Effector CD8-positive, alpha-beta T cell (primary cell): Measurements from ENCODE around the gene TAF1B.
A peak's percentile ranks its signal among the peaks of the same experiment; 100 is the strongest.

ENCODE experiments used
- DNase-seq: peaks from one replicate; lab custom pipeline; 2025; lab: John Stamatoyannopoulos, UW

The TAF1B gene

GRCh38 chr2:9807555-9808305, 35.5 kb upstream of the TAF1B start:
- no peak for DNase-seq

GRCh38 chr2:9808334-9809063, 34.8 kb upstream of the TAF1B start:
- DNase-seq: no peak

GRCh38 chr2:9809064-9809356, 34.3 kb upstream of the TAF1B start:
- no peak for DNase-seq

DNA sequence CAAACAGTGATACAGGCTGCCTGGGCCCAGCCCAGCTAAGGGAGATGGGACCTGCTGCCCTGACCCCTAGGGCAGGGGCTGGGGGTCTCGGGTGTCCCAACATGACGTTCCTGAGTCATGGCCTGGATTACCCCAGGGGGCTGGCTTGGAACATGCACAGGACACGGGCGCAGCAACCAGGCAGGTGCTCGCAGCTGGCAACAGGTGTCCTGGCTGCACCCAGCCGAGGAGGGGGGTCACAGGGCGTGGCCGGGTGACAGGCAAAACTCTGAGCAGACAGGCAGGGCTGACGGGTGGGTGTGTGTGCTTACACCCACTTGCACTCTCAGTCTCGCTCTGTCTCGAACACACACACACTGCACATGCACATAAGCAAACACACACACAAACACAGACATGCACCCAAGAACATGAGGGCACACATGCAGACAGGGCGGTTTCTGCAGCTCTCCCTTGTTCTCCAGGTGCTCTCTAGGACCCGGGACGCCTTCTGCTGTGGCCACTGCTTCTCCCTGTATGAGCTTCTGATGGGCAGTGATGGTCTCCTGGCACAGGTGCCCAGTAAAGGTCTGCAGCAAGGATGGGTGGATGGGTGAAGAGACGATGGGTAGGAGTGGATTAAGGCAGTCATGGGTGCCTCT, 33.7 kb upstream of the TAF1B start:
- no peak for DNase-seq

DNA sequence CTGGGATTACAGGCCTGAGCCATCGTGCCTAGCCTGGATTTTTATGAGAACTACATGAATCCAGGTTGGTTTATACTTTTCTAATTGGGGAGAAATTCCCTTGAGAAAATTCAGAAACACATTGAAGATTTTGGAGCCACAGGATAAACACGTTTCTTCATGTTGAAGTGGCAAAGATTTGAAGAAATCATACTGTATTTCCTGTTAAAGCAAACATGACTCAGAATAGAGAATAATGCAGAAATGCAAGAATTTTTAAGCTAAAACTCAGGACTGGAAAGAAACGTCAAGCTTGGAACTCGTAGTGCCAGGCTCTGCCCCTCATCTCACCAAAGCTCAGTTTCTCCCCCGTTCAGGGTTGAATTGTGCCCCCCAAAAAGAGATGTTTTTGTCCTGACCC, 32.1 kb upstream of the TAF1B start:
- no peak for DNase-seq

GRCh38 chr2:9811679-9812511, 31.4 kb upstream of the TAF1B start:
- no peak for DNase-seq

DNA sequence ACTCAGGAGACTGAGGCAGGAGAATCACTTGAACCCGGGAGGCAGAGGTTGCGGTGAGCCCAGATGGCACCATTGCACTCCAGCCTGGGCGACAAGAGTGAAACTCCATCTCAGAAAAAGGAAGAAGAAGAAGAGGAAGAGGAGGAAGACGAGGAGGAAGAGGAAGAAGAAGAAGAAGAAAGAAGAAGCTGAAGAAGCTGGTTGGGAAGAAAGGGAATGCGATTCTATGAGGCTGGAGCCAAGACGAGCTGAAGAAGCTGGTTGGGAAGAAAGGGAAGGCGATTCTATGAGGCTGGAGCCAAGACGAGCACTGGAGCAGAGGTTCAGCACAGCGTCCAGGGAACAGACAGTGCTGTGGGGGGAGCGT, 30.3 kb upstream of the TAF1B start:
- DNase-seq: no peak

- peak; percentile 50 for DNase-seq
Measured at GRCh38 chr2:9813312-9814128, 29.8 kb upstream of the TAF1B start.

DNA sequence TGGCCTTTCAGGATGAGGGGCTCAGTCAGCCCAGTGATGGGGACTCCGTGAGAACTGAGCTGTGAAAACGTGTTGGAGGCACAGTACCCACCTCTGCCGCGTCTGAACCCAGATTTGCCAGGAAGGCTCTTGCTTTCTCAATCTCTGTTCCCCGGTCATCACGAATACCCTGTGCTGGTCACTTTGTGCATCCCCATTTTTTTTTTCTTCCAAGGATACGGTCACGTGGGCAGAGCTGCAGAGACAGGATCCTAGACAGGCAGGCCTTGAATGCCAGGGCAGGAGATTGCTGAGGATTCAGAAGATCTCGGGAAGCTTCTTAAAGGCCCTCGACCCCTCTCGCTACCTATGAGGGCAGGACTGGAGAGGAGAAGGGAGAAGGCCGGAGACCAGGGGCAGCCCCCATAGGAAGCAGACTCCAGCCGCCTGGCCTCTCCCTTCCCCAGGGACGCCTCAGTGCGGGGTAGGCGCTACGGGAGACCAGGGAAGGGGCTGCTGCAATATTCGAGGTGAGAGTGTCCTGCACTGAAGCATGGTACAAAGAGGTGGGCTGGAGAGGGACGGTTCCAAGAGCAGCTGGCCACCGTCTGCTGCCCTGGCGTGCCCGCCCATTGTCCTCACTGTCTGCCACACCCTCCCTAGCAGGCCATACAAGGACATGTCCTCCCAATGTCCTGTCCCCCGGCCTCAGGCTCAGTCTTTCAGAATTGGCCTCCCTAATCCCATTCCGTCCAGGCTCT, 29.0 kb upstream of the TAF1B start:
- DNase-seq: no peak

DNA sequence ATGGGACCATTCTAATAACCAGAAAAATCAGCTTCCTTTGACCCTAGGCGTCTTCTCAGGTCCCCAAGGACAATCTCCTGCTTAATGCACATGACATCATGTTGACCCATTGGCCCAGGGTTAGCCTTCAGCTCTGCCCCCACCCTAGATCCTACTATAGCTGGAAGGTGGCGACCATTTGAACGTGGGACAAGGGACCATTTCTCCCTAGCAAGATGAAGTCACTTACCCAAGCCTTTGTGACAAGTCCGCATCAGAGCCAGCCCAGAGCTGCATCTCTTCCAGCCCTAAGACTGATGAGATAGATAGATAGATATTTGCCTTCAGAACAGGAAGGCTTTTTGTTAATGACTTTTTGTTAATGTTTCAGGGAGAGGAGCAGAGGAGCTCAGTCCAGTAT, 28.2 kb upstream of the TAF1B start:
- no peak for DNase-seq

GRCh38 chr2:9815844-9816279, 27.4 kb upstream of the TAF1B start:
- DNase-seq: no peak

- no peak for DNase-seq
Measured at GRCh38 chr2:9818097-9818496, 25.2 kb upstream of the TAF1B start.

- no peak for DNase-seq
Measured at GRCh38 chr2:9819551-9819950, 23.7 kb upstream of the TAF1B start.

DNA sequence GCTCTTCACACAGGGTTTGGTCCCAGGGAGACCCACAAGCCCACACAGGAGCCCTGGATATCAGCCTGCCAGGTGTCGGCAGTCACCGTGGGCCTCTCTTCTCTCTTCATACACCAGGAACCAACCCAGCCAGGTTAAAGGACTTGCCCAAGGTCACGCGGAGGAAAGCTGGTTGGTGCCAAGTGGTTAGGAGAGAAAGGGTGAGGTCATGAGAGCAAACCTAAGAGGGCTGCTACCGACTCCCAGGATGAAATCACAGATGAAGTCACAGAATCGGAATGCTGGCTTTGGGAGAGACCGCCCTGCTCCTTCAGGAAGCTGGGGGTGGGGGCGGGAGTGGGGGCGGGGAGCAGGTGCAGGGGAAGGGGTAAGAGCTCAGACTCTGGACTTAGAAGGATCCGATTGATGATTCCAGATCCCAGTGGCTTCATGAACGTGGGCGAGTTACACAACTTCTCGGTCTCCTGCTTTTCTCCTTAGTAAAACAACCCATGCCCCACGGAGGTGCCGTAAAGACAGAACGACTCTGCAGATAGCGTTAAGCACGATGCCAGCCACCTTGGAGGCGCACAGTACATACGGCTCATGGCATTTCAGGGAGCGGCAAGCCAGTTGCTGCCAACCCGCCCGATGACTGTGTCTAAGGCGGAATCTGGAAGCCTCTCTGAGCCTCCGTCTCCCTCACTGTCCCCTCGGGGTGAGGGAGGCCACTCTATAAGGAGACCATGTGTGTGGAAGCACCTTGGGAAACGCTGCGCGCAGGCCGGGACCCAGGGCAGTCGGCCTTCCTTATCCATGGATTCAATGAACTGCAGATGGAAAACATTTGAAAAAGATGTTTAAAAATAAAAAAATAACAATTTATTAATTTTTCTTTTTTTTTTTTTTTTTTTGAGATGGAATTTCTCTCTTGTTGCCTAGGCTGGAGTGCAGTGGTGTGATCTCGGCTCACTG, 23.0 kb upstream of the TAF1B start:
- no peak for DNase-seq

DNA sequence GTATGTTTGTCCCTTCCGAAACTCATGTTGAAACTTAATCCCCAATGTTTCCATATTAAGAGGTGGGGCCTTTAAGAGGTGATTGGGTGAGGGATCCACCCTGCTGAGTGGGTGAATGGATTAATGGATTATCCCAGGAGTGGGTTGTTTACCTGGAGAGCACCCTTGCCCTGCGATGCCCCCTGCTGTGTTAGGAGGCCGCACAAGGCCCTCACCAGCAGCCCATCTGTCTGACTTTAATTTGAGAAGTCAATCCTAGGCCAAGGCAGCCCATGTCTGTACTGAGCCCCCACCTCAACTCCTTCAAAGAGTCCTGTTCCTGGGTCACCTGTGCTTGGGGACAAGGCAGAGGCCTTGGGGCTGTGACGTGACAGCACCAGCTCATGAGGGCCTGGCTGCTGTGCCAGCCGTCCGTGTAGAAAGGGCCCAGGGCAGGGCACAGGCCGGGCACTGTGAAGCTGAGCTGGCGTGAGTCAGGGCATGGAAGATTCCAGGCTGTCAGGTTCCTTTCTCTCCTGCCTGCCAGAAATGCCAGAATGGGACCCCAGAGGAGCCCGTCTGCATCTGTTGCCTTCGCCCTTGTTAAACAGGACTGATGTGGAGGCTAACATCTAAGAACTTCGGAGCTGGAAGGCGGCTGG, 21.3 kb upstream of the TAF1B start:
- no peak for DNase-seq

DNA sequence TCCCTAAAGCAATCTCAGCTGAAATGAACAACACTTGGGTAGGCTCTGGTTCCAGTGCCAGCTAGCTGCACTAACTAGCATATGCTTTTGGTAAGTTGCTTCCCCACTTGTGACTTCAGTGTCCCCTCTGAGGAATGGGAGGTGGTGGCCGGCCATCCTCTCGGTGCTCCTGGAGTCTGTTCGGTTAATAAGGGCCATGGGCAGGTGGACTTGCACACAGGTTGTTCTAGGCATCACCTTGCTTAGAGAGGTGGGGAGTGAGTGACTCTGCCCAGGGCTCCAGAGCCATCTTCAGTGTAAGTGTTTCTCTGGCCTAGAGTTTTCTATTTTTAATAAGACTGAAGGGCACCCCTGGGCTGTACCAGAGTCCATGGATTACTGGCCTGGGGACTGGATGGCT, 18.8 kb upstream of the TAF1B start:
- no peak for DNase-seq

DNA sequence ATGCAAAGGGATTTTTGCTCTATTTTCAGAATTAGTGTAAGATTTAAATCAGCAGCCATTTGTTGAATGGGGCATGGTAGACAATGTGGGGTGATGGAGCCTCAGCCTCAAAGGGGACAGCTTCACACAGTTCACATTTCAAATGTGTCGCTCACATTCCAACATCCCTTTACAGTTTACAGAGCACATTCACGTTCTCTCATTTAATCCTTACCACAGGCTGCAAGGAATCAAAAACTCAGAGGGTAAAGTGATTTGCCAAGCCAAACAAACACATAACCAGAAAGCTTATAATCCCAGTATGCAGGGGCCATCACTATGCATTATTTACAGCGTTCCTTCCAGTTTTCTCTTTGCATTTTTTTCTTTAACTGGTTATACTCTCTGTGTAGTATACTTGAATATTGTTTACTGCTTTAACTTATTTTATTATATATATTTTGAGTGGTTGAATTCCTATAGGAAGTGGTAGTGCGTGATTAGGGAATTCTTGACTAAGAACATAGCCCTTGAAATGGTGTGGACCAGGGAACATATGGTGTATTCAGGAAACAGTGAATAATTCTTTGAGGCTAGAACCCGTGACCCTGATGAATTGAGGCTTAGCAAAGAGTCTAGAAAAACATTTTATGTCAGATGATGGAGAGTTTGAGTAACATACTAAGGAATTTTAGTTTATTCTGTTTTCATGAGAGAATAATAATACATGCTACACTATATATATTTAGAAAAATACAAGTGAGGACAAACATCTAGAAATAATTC, 18.1 kb upstream of the TAF1B start:
- DNase-seq: no peak

DNA sequence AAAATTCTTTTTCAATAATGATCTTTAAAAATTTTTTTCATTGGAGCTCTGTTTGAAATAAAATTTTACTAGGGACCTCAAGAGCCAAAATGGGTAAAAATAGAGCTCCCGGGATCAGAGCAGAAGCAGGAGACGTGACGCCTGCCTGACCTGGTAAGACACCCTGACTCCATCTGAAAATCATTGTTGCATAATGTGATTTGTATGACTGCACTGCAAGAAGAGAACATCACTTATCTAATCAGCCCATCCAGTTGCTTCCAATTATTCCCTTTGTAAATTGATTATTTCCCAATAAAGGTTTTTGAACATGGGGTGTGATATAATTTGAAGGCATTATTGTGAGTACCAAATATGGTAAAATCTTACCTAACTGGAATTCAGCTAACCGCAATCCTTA, 17.1 kb upstream of the TAF1B start:
- no peak for DNase-seq
